ENCODE results near the gene CNTFR.

CNTFR gene

GRCh38 chr9:34585946-34586669 lies 3.4 kb downstream of the CNTFR start:
- peaks cover 61% of the 10 kb centered on the region for H3K27me3 ChIP-seq (ENCODE audit: insufficient read depth, poor library complexity, severe bottlenecking)
- H3K27ac ChIP-seq (replicated peaks), result no peak overlapping the region
- H3K4me3 ChIP-seq (replicated peaks; ENCODE audit: insufficient read depth, low read length), result no peak overlapping the region
- TF ChIP-seq GABPA (IDR thresholded peaks at IDR 0.05; ENCODE audit: low read depth) (no peak), POLR2AphosphoS5 (IDR thresholded peaks at IDR 0.05; ENCODE audit: low read depth) (no peak), SPI1 (IDR thresholded peaks at IDR 0.05; ENCODE audit: borderline replicate concordance, low read depth) (no peak)
- TF ChIP-seq, protein P1, sequence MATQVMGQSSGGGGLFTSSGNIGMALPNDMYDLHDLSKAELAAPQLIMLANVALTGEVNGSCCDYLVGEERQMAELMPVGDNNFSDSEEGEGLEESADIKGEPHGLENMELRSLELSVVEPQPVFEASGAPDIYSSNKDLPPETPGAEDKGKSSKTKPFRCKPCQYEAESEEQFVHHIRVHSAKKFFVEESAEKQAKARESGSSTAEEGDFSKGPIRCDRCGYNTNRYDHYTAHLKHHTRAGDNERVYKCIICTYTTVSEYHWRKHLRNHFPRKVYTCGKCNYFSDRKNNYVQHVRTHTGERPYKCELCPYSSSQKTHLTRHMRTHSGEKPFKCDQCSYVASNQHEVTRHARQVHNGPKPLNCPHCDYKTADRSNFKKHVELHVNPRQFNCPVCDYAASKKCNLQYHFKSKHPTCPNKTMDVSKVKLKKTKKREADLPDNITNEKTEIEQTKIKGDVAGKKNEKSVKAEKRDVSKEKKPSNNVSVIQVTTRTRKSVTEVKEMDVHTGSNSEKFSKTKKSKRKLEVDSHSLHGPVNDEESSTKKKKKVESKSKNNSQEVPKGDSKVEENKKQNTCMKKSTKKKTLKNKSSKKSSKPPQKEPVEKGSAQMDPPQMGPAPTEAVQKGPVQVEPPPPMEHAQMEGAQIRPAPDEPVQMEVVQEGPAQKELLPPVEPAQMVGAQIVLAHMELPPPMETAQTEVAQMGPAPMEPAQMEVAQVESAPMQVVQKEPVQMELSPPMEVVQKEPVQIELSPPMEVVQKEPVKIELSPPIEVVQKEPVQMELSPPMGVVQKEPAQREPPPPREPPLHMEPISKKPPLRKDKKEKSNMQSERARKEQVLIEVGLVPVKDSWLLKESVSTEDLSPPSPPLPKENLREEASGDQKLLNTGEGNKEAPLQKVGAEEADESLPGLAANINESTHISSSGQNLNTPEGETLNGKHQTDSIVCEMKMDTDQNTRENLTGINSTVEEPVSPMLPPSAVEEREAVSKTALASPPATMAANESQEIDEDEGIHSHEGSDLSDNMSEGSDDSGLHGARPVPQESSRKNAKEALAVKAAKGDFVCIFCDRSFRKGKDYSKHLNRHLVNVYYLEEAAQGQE (IDR thresholded peaks at IDR 0.05; ENCODE audit: insufficient replicate concordance, low read depth), result no peak
- TF ChIP-seq, protein P2, sequence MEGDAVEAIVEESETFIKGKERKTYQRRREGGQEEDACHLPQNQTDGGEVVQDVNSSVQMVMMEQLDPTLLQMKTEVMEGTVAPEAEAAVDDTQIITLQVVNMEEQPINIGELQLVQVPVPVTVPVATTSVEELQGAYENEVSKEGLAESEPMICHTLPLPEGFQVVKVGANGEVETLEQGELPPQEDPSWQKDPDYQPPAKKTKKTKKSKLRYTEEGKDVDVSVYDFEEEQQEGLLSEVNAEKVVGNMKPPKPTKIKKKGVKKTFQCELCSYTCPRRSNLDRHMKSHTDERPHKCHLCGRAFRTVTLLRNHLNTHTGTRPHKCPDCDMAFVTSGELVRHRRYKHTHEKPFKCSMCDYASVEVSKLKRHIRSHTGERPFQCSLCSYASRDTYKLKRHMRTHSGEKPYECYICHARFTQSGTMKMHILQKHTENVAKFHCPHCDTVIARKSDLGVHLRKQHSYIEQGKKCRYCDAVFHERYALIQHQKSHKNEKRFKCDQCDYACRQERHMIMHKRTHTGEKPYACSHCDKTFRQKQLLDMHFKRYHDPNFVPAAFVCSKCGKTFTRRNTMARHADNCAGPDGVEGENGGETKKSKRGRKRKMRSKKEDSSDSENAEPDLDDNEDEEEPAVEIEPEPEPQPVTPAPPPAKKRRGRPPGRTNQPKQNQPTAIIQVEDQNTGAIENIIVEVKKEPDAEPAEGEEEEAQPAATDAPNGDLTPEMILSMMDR (IDR thresholded peaks at IDR 0.05; ENCODE audit: insufficient read depth, low read length), result no peak
- no peak for DNase-seq (ENCODE audit: low read depth in 1 of 2, low spot score in 1 of 2)

- TF ChIP-seq POLR2AphosphoS5 (IDR thresholded peaks at IDR 0.05; ENCODE audit: low read depth) (no peak), GABPA (IDR thresholded peaks at IDR 0.05; ENCODE audit: low read depth) (no peak)
- Histone ChIP-seq H3K27ac (replicated peaks) (no peak overlapping the region), H3K27me3 (ENCODE audit: insufficient read depth, poor library complexity, severe bottlenecking) (peaks cover 54% of the 10 kb centered on the region), H3K4me3 (replicated peaks; ENCODE audit: insufficient read depth, low read length) (no peak overlapping the region)
- DNase-seq (ENCODE audit: low read depth in 1 of 2, low spot score in 1 of 2), result no peak
These were observed 4.6 kb downstream of the CNTFR start for GRCh38 chr9:34584970-34585369.

GRCh38 chr9:34582787-34583186 lies 6.7 kb downstream of the CNTFR start:
- peaks cover 56% of the 10 kb centered on the region for H3K27me3 ChIP-seq (ENCODE audit: insufficient read depth, poor library complexity, severe bottlenecking)
- TF ChIP-seq POLR2AphosphoS5 (IDR thresholded peaks at IDR 0.05; ENCODE audit: low read depth) (no peak), GABPA (IDR thresholded peaks at IDR 0.05; ENCODE audit: low read depth) (no peak), SPI1 (IDR thresholded peaks at IDR 0.05; ENCODE audit: borderline replicate concordance, low read depth) (no peak)
- TF ChIP-seq, protein P1 (IDR thresholded peaks at IDR 0.05; ENCODE audit: insufficient replicate concordance, low read depth), result no peak
- TF ChIP-seq, protein P2 (IDR thresholded peaks at IDR 0.05; ENCODE audit: insufficient read depth, low read length), result no peak
- no peak overlapping the region for H3K27ac ChIP-seq (replicated peaks)
- DNase-seq (ENCODE audit: low read depth in 1 of 2, low spot score in 1 of 2), result no peak
- no peak overlapping the region for H3K4me3 ChIP-seq (replicated peaks; ENCODE audit: insufficient read depth, low read length)

DNA sequence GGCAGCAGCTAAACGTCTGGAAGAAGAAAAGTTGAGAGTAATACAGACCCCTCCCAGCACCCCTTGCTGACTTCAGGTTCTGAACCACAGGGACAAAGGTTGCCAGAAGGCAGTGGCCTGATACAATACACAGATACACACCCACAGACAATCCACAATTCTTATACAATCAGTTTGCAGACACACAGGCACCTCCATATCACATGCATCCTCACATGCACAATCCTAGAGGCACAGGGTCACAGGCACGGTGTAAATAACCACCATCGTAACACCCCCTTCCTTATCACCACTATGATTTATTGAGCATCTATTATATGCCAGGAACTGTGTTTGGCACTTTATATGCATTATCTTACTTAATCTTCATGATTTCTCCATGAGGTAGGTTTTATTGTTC lies 8.2 kb downstream of the CNTFR start:
- no peak overlapping the region for H3K4me3 ChIP-seq (replicated peaks; ENCODE audit: insufficient read depth, low read length)
- no peak for DNase-seq (ENCODE audit: low read depth in 1 of 2, low spot score in 1 of 2)
- H3K27me3 ChIP-seq (ENCODE audit: insufficient read depth, poor library complexity, severe bottlenecking), result peaks cover 48% of the 10 kb centered on the region
- TF ChIP-seq, protein P1 (IDR thresholded peaks at IDR 0.05; ENCODE audit: insufficient replicate concordance, low read depth), result no peak
- TF ChIP-seq, protein P2 (IDR thresholded peaks at IDR 0.05; ENCODE audit: insufficient read depth, low read length), result no peak
- TF ChIP-seq SPI1 (IDR thresholded peaks at IDR 0.05; ENCODE audit: borderline replicate concordance, low read depth) (no peak), GABPA (IDR thresholded peaks at IDR 0.05; ENCODE audit: low read depth) (no peak), POLR2AphosphoS5 (IDR thresholded peaks at IDR 0.05; ENCODE audit: low read depth) (no peak)
- H3K27ac ChIP-seq (replicated peaks), result no peak overlapping the region
